ENCODE measurements around the gene CSPG4. TPM values are rescaled to one million over a fixed set of nuclear protein-coding genes. Genes with fewer than 3 reads are reported as not detected.
A peak's percentile ranks its signal among the peaks of the same experiment; 100 is the strongest.
"Not testable (repeated sequence)": the region's sequence is repeated elsewhere in the genome, so short reads cannot be mapped to it uniquely, and the experiment has no call there.

Gene CSPG4
- total RNA-seq, 5 donors from 2014 or later (not counting 1 experiment from before 2014, with no cell fraction given), result 0.06 to 0.07 (median 0.06) TPM; not detected in 2

DNA sequence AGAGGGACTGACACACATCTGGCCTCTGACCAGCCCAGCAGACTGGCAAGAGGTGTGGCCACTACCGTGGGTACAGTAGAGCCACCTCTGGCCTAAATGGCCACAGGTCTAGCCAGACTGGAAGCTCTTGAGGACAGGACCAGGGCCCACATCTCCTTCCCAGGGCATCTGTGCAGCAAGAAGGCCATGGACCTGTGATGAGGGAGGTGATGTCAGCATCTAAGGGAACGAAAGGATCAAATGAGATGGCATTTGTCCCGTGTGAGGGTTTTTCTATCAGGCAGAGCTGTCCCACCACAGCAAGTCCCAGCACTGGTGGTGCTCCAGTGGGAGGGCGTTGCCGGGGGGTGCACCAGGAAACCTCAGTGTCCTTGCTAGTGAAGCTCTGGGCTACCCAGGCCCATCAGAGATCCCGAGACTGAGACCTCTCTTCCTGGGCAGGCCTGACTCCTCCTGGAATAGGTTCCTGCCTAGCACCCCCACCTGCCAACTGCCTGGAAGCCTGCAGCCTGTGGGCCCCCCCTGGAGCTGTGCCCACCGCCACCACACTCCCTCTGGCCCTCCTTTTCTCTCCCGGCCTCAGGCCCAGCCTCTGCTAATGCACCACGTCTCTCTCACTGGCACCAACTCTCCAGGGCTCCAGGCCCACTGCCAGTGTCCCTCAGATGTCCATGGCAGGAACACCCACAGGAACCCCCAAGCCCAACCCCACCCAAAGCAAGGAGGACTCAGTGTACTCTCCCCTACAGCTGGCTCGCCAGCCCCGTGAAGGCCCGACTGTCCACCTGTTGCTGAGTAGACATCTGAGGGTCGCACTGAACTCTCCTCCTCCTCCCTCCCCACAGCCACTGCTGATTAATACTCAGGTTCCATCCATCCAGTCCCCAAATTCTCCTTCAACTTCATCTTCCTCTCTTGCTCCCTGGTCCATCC is 11.3 kb downstream of the CSPG4 start:
- peaks cover 0 to 13% of the 10 kb centered on the region in 2 experiments for H3K27me3 ChIP-seq (replicated peaks in 1 of 2; ENCODE audit: control insufficient read depth in 2 of 2, extremely low read depth in 1 of 2, insufficient read depth in 2 of 2, low read length in 1 of 2)
- H3K4me3 Mint-ChIP-seq; H3K4me1 Mint-ChIP-seq; H3K4me3 ChIP-seq (ENCODE audit: control insufficient read depth in 1 of 2, extremely low read depth in 1 of 2, low read length in 1 of 2); DNase-seq; H3K27me3 Mint-ChIP-seq; H3K36me3 Mint-ChIP-seq; POLR2A ChIA-PET; H3K27ac ChIP-seq (ENCODE audit: low read length); H3K27ac Mint-ChIP-seq; H3K9me3 ChIP-seq; ATAC-seq (replicated peaks in 1 of 4); H3K36me3 ChIP-seq (ENCODE audit: control insufficient read depth in 2 of 2, extremely low read depth in 1 of 2, insufficient read depth in 1 of 2, low read length in 1 of 2); H3K9me3 Mint-ChIP-seq: not testable (repeated sequence)
- peaks cover 0 to 16% of the 10 kb centered on the region in 2 experiments for H3K4me1 ChIP-seq (ENCODE audit: control insufficient read depth in 1 of 2, extremely low read depth in 1 of 2, insufficient read depth in 2 of 2, low read length in 2 of 2)
- WGBS (ENCODE audit: insufficient coverage), result 83% methylated on average over 4 of the region's 13 CpGs
- CTCF ChIA-PET, result interaction anchor here in 1 of 2 donors (0.6 kb wide), 1 partner anchor 1171 kb away, joined by 3 read pairs; no protein-coding TSS in a partner anchor

- POLR2A ChIA-PET; H3K9me3 Mint-ChIP-seq; H3K36me3 ChIP-seq (ENCODE audit: control insufficient read depth in 2 of 2, extremely low read depth in 1 of 2, insufficient read depth in 1 of 2, low read length in 1 of 2); H3K27ac Mint-ChIP-seq; H3K4me3 Mint-ChIP-seq; H3K4me3 ChIP-seq (ENCODE audit: control insufficient read depth in 1 of 2, extremely low read depth in 1 of 2, low read length in 1 of 2); H3K36me3 Mint-ChIP-seq; H3K27me3 Mint-ChIP-seq; CTCF ChIA-PET; H3K9me3 ChIP-seq; H3K27ac ChIP-seq (ENCODE audit: low read length): not testable (repeated sequence)
- Histone ChIP-seq H3K27me3 (replicated peaks in 1 of 2; ENCODE audit: control insufficient read depth in 2 of 2, extremely low read depth in 1 of 2, insufficient read depth in 2 of 2, low read length in 1 of 2) (peaks cover 0 to 17% of the 10 kb centered on the region in 2 experiments), H3K4me1 (ENCODE audit: control insufficient read depth in 1 of 2, extremely low read depth in 1 of 2, insufficient read depth in 2 of 2, low read length in 2 of 2) (peaks cover 0 to 28% of the 10 kb centered on the region in 2 experiments)
- 27% methylated on average over 5 of the region's 17 CpGs for WGBS (ENCODE audit: insufficient coverage)
- ATAC-seq (replicated peaks in 1 of 4) (peak in 3 of 4 experiments; percentile 6 to 53 (median 21)), DNase-seq (peak in 1 of 35 experiments; percentile 27)
- H3K4me1 Mint-ChIP-seq, result peaks cover 6 to 17% (median 10%) of the 10 kb centered on the region in 3 donors
These were observed 12.4 kb downstream of the CSPG4 start for GRCh38 chr15:75699961-75700874.

DNA sequence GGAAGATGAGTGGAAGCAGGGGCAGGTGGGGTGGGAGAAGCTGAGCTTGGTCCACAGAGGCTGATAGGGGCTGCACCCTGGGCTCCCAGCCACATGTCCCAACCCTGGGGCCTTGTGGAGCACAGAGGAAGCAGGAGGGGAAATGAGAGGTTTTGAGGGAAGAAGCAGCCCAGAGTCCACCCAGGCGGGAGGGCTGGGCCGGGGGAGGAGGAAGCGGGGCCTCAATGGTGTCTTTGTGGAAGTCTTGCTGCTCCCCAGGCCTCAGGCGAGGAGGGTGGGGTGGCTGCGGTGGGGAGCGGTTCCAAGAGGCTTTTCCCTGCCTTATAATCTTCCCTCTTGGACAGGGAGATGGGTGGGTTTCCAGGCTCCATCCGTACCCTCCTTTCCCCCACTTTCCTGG is 13.1 kb downstream of the CSPG4 start:
- H3K9me3 ChIP-seq; H3K4me3 ChIP-seq (ENCODE audit: control insufficient read depth in 1 of 2, extremely low read depth in 1 of 2, low read length in 1 of 2); H3K27ac ChIP-seq (ENCODE audit: low read length); H3K27ac Mint-ChIP-seq; H3K9me3 Mint-ChIP-seq; H3K27me3 Mint-ChIP-seq; ATAC-seq (replicated peaks in 1 of 4); H3K36me3 ChIP-seq (ENCODE audit: control insufficient read depth in 2 of 2, extremely low read depth in 1 of 2, insufficient read depth in 1 of 2, low read length in 1 of 2); POLR2A ChIA-PET; H3K36me3 Mint-ChIP-seq; CTCF ChIA-PET; DNase-seq; H3K4me3 Mint-ChIP-seq: not testable (repeated sequence)
- Histone ChIP-seq H3K4me1 (ENCODE audit: control insufficient read depth in 1 of 2, extremely low read depth in 1 of 2, insufficient read depth in 2 of 2, low read length in 2 of 2) (peaks cover 0 to 33% of the 10 kb centered on the region in 2 experiments), H3K27me3 (replicated peaks in 1 of 2; ENCODE audit: control insufficient read depth in 2 of 2, extremely low read depth in 1 of 2, insufficient read depth in 2 of 2, low read length in 1 of 2) (peaks cover 0 to 21% of the 10 kb centered on the region in 2 experiments)
- no CpG with 5 or more reads among the region's 7 CpGs for WGBS (ENCODE audit: insufficient coverage)
- H3K4me1 Mint-ChIP-seq, result peaks cover 13 to 23% (median 15%) of the 10 kb centered on the region in 3 donors

DNA sequence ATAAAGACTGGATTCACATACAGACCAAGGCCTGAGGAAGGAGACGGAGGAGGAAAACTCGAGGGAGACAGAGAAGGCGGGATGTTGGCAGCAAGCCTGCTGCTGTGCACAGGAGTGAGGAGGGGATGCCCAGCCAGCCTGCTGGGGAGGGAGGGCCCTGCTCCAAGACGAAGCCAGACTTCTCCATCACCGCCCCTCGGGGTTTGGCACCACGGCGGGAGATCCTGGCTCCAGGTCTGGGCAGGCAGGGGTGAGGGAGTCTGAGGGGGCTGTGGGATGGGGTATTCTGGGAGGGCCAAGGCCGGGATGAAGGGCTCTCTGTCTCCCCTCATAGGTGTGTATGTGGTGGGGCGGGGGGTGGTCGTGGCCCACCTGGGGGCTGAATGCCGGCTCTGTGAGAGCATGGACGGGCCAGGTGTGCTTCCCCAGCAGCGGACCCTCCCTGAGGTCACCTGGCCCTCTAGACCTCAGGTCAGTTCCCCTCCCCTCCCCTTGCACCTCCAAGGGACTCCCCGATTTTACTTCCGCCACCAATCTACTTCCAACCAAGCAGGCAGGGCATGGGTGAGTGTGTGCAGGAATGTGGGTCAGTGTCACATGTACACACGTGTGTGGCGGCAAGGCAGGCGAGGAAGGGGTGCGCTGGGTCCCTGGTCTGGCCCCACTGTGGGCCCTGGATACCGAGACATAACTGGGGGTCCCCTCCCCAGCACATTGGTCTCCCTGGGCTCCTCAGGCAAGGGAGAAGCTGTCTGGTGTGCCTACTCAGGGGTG is 14.5 kb downstream of the CSPG4 start:
- DNase-seq; H3K36me3 Mint-ChIP-seq; H3K36me3 ChIP-seq (ENCODE audit: control insufficient read depth in 2 of 2, extremely low read depth in 1 of 2, insufficient read depth in 1 of 2, low read length in 1 of 2); H3K9me3 Mint-ChIP-seq; ATAC-seq (replicated peaks in 1 of 4); H3K9me3 ChIP-seq; H3K4me3 ChIP-seq (ENCODE audit: control insufficient read depth in 1 of 2, extremely low read depth in 1 of 2, low read length in 1 of 2); H3K27ac Mint-ChIP-seq; POLR2A ChIA-PET; H3K27ac ChIP-seq (ENCODE audit: low read length); H3K4me3 Mint-ChIP-seq; H3K27me3 Mint-ChIP-seq: not testable (repeated sequence)
- Histone ChIP-seq H3K4me1 (ENCODE audit: control insufficient read depth in 1 of 2, extremely low read depth in 1 of 2, insufficient read depth in 2 of 2, low read length in 2 of 2) (peaks cover 0 to 33% of the 10 kb centered on the region in 2 experiments), H3K27me3 (replicated peaks in 1 of 2; ENCODE audit: control insufficient read depth in 2 of 2, extremely low read depth in 1 of 2, insufficient read depth in 2 of 2, low read length in 1 of 2) (peaks cover 0 to 35% of the 10 kb centered on the region in 2 experiments)
- WGBS (ENCODE audit: insufficient coverage), result 97% methylated on average over 7 of the region's 21 CpGs
- CTCF ChIA-PET, result interaction anchor here in 1 of 2 donors (0.5 kb wide), 1 partner anchor 326 kb away, joined by 5 read pairs; no protein-coding TSS in a partner anchor
- peaks cover 15 to 26% (median 15%) of the 10 kb centered on the region in 3 donors for H3K4me1 Mint-ChIP-seq

GRCh38 chr15:75697523-75697922 is 15.1 kb downstream of the CSPG4 start:
- Mint-ChIP-seq H3K36me3 (no peaks in the 10 kb centered on the region), H3K27me3 (peaks cover 3 to 5% of the 10 kb centered on the region in 2 donors), H3K4me1 (peaks cover 15 to 28% (median 15%) of the 10 kb centered on the region in 3 donors), H3K27ac (no peak overlapping the region), H3K4me3 (no peak overlapping the region), H3K9me3 (no peaks in the 10 kb centered on the region)
- Histone ChIP-seq H3K27me3 (replicated peaks in 1 of 2; ENCODE audit: control insufficient read depth in 2 of 2, extremely low read depth in 1 of 2, insufficient read depth in 2 of 2, low read length in 1 of 2) (peaks cover 0 to 37% of the 10 kb centered on the region in 2 experiments), H3K36me3 (ENCODE audit: control insufficient read depth in 2 of 2, extremely low read depth in 1 of 2, insufficient read depth in 1 of 2, low read length in 1 of 2) (no peaks in the 10 kb centered on the region), H3K4me3 (ENCODE audit: control insufficient read depth in 1 of 2, extremely low read depth in 1 of 2, low read length in 1 of 2) (no peak overlapping the region), H3K9me3 (no peaks in the 10 kb centered on the region), H3K27ac (ENCODE audit: low read length) (no peak overlapping the region), H3K4me1 (ENCODE audit: control insufficient read depth in 1 of 2, extremely low read depth in 1 of 2, insufficient read depth in 2 of 2, low read length in 2 of 2) (peaks cover 0 to 33% of the 10 kb centered on the region in 2 experiments)
- no peak for ATAC-seq (replicated peaks in 1 of 4)
- CTCF ChIA-PET, result no interaction called here
- no peak for DNase-seq
- POLR2A ChIA-PET, result no interaction called here
- WGBS (ENCODE audit: insufficient coverage), result 69% methylated on average over 2 of the region's 7 CpGs

Data from T-cell (primary cell).